HFFc6 (cell line): Measurements from ENCODE around the gene NAP1L5. TPM values are rescaled to one million over a fixed set of nuclear protein-coding genes. Genes with fewer than 3 reads are reported as not detected.

Experiments
- DNase-seq: peaks from one replicate; pipeline ENCODE4 v3.0.0-alpha.2; 2018
- H3K27ac Mint-ChIP-seq: 2 replicates; pipeline ENCODE4 v1.8.0; 2020; ENCODE audit warnings: mild to moderate bottlenecking, mixed read lengths
- H3K27me3 Mint-ChIP-seq: 2 replicates; pipeline ENCODE4 v1.8.0; 2021; ENCODE audit warnings: mild to moderate bottlenecking, moderate library complexity, mixed read lengths; ENCODE audit not compliant: insufficient read depth
- H3K36me3 Mint-ChIP-seq: 2 replicates; pipeline ENCODE4 v1.8.0; 2021; ENCODE audit warnings: low read depth, mixed read lengths
- H3K4me1 Mint-ChIP-seq: 2 replicates; pipeline ENCODE4 v1.8.0; 2020; ENCODE audit warnings: low read depth, mixed read lengths
- H3K4me3 Mint-ChIP-seq: 2 replicates; pipeline ENCODE4 v1.8.0; 2020; ENCODE audit warnings: mild to moderate bottlenecking, moderate library complexity, mixed read lengths
- H3K9me3 Mint-ChIP-seq: 2 replicates; pipeline ENCODE4 v1.8.0; 2020; ENCODE audit warnings: mild to moderate bottlenecking, mixed read lengths
- total RNA-seq, 6 experiments: library from RNA; stranded (reverse); fragmentation: NEBNext Ultra II Directional; extraction: Animal tissue kit (Norgen Biotek cat#: 25700); gene quantifications; 2 replicates in 1 of 6; 3 replicates in 5 of 6; pipeline ENCODE4 v1.2.3, GENCODE V29; 2021
- TF ChIP-seq, protein P1 (sequence below): fragments of 200-600 bp; sonication (generic); IDR thresholded peaks from 2 replicates; pipeline ENCODE4 v1.5.0; 2021; ENCODE audit warnings: antibody characterized with exemption, mild to moderate bottlenecking

NAP1L5 gene
- total RNA-seq, 6 experiments from 2014 or later: 14.6 to 20.0 (median 18.3) TPM

DNA sequence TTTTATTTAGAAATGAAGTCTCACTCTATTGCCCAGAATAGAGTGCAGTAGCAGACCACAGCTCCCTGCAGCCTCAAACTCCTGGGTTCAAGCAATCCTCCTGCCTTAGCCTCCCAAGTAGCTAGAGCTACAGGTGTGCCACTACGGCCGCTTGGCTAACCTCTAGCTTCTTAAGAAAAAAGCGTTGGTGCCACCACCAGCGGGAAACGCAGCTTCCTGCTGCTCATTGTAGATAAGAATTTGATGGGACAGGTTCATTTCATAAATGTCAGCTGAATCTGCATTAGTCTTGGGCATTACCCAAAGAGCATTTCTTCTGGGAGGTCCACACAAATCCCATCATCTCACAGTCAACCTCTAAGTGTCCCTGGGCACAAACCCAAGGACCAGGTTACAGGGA, 33.2 kb upstream of the NAP1L5 start:
- no peak for DNase-seq
- H3K36me3 Mint-ChIP-seq: peaks cover 6% of the 10 kb centered on the region; the same call in 1 of the 2 replicates
- TF ChIP-seq, protein P1, sequence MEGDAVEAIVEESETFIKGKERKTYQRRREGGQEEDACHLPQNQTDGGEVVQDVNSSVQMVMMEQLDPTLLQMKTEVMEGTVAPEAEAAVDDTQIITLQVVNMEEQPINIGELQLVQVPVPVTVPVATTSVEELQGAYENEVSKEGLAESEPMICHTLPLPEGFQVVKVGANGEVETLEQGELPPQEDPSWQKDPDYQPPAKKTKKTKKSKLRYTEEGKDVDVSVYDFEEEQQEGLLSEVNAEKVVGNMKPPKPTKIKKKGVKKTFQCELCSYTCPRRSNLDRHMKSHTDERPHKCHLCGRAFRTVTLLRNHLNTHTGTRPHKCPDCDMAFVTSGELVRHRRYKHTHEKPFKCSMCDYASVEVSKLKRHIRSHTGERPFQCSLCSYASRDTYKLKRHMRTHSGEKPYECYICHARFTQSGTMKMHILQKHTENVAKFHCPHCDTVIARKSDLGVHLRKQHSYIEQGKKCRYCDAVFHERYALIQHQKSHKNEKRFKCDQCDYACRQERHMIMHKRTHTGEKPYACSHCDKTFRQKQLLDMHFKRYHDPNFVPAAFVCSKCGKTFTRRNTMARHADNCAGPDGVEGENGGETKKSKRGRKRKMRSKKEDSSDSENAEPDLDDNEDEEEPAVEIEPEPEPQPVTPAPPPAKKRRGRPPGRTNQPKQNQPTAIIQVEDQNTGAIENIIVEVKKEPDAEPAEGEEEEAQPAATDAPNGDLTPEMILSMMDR: no peak
- no peak overlapping the region for H3K4me3 Mint-ChIP-seq
- H3K4me1 Mint-ChIP-seq: peaks cover 20% of the 10 kb centered on the region
- H3K27ac Mint-ChIP-seq: no peak overlapping the region
- no peaks in the 10 kb centered on the region for H3K9me3 Mint-ChIP-seq
- peaks cover 3% of the 10 kb centered on the region; the same call in 1 of the 2 replicates for H3K27me3 Mint-ChIP-seq

DNA sequence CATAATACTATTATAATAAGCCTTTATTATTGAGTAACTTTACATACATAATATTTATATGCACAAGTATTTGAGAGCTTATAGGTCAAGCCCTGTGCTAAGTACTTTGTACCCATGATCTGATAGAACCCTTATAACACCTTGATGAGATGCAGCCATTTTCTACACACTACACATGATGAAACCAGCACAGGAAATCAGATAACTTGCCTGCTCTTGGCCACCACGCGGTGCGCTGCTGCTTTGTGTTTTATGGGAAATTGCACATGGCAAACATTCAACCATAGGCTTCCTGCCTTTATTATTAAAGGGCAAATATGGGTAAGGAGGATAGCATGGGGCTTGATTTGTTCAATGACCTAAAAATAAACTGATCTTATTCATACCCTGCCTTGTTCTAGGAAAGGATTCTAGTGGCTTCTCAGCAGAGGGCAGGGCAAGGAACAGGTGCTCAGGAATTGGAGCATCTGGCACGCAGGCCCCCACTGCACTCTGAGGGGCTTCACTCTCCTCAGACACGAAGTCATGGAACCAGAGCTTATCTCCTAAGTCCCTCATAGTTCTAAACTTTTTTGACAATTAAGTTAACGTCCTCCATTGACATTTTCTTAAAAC, 31.6 kb upstream of the NAP1L5 start:
- peaks cover 3% of the 10 kb centered on the region; the same call in 1 of the 2 replicates for H3K27me3 Mint-ChIP-seq
- no peak overlapping the region for H3K27ac Mint-ChIP-seq
- no peak overlapping the region for H3K4me3 Mint-ChIP-seq
- no peak for DNase-seq
- no peaks in the 10 kb centered on the region for H3K9me3 Mint-ChIP-seq
- TF ChIP-seq, protein P1: no peak
- H3K36me3 Mint-ChIP-seq: peaks cover 6% of the 10 kb centered on the region; the same call in 1 of the 2 replicates
- H3K4me1 Mint-ChIP-seq: peaks cover 12% of the 10 kb centered on the region

DNA sequence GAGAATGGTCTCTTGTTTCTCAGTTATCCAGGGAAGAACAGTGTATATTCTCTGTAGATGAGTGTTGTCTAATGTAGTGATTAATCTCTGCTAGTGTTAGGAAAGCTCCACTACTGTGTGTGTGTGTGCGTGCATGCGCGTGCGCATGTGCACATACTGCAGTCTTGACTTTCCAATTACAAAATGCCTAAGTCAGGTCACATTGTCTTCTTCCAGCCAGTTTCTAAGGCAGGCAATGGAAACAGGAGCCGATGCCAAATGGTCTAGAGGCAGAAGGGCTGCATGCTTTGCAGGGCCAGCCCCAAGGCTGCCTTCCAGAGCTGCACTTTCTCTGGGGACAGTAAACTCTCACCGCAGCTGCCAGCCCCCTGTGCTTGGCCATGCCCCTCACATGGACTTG, 30.5 kb upstream of the NAP1L5 start:
- TF ChIP-seq, protein P1: no peak
- 0 out of 2 replicates have a peak, but pooled peaks cover 6% of the 10 kb centered on the region for H3K4me1 Mint-ChIP-seq
- H3K36me3 Mint-ChIP-seq: peaks cover 6% of the 10 kb centered on the region; the same call in 1 of the 2 replicates
- no peaks in the 10 kb centered on the region for H3K9me3 Mint-ChIP-seq
- H3K4me3 Mint-ChIP-seq: no peak overlapping the region
- DNase-seq: no peak
- H3K27ac Mint-ChIP-seq: no peak overlapping the region
- H3K27me3 Mint-ChIP-seq: no peaks in the 10 kb centered on the region; the same call in 1 of the 2 replicates

DNA sequence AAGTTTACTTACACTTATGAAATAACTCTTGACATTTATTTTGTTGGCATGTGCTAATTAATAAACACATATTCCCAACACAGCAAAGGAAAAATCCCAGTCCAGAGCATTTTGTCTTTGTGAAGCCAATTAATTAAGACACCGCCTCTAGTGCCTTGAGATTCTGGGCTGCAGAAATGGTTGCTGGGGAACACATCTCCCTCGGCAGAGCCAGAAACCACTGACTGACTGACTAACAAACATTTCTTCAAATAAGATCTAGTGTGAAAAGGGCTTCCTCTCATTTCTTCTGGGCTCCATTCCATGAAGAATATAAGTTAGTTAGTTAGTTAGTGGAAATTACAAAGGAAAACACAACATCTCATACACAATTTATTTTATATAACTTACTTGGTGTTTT, 28.4 kb upstream of the NAP1L5 start:
- no peak overlapping the region for H3K27ac Mint-ChIP-seq
- no peaks in the 10 kb centered on the region for H3K9me3 Mint-ChIP-seq
- H3K36me3 Mint-ChIP-seq: peaks cover 11% of the 10 kb centered on the region
- H3K4me1 Mint-ChIP-seq: 0 out of 2 replicates have a peak, but pooled peaks cover 6% of the 10 kb centered on the region
- H3K4me3 Mint-ChIP-seq: no peak overlapping the region
- DNase-seq: no peak
- TF ChIP-seq, protein P1: no peak
- no peaks in the 10 kb centered on the region; the same call in 1 of the 2 replicates for H3K27me3 Mint-ChIP-seq

DNA sequence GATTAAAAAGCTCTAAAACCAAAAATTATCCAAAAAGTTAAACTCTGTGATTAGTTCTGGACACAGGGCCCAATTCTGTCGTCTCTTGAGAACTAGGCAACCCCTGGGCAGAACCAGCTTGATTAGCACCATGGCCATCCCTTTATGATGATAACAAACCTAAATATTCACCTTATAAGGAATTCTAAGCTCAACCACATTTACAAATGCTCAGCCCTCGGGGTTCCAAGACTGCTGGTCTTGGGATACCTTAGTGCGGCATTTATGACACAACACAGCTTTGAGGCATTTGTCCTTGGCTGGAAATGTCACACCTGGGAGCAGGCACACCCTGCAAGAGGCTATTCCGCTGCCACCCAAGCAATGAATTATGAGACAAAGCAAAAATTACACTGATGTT, 27.5 kb upstream of the NAP1L5 start:
- Mint-ChIP-seq H3K36me3 (peaks cover 16% of the 10 kb centered on the region), H3K4me1 (0 out of 2 replicates have a peak, but pooled peaks cover 6% of the 10 kb centered on the region), H3K4me3 (no peak overlapping the region), H3K9me3 (no peaks in the 10 kb centered on the region), H3K27me3 (no peaks in the 10 kb centered on the region; the same call in 1 of the 2 replicates), H3K27ac (no peak overlapping the region)
- no peak for DNase-seq
- TF ChIP-seq, protein P1: no peak
